Coronary artery (tissue), 2 donors: ENCODE results near the gene HOXA9.
A peak's percentile ranks its signal among the peaks of the same experiment; 100 is the strongest.

Experiments
- DNase-seq: peaks from one replicate; pipeline ENCODE4 v3.0.0-alpha.2; 2017; ENCODE audit warnings: low spot score
- H3K27ac ChIP-seq, 2 donors: fragments of 200-600 bp; sonication (generic); one replicate each; pipeline ENCODE4 v1.5.1; 2016 to 2019
- H3K4me3 ChIP-seq: fragments of 200-600 bp; sonication (generic); 2 replicates; pipeline ENCODE4 v1.5.1; 2016; ENCODE audit warnings: mild to moderate bottlenecking, moderate library complexity
- CTCF ChIP-seq: fragments of 200-600 bp; sonication (generic); IDR thresholded peaks from one replicate; pipeline ENCODE4 v1.5.1; 2019; ENCODE audit warnings: antibody characterized with exemption

Gene HOXA9

GRCh38 chr7:27189997-27190748 is 24.8 kb upstream of the HOXA9 start:
- Histone ChIP-seq H3K27ac (no peak overlapping the region), H3K4me3 (no peak overlapping the region)
- no peak for TF ChIP-seq CTCF
- peak; percentile 57 for DNase-seq

- H3K27ac ChIP-seq: no peak overlapping the region
- H3K4me3 ChIP-seq: peak overlapping the region; percentile 48
- TF ChIP-seq CTCF: no peak
Measured at GRCh38 chr7:27189295-27189996, 24.1 kb upstream of the HOXA9 start.

GRCh38 chr7:27188386-27189294 is 23.3 kb upstream of the HOXA9 start:
- DNase-seq: peak; percentile 65
- H3K27ac ChIP-seq: no peak overlapping the region
- H3K4me3 ChIP-seq: peak overlapping the region; percentile 48
- TF ChIP-seq CTCF: no peak

More at GRCh38 chr7:27189295-27189996, 24.1 kb upstream of the HOXA9 start:
- DNase-seq: peak; percentile 67

- peak; percentile 64 for DNase-seq
- Histone ChIP-seq H3K4me3 (peak overlapping the region; percentile 48), H3K27ac (no peak overlapping the region)
- TF ChIP-seq CTCF: no peak
Measured at GRCh38 chr7:27187475-27188385, 22.4 kb upstream of the HOXA9 start.

- no peak for TF ChIP-seq CTCF
- H3K4me3 ChIP-seq: no peak overlapping the region
- no peak overlapping the region for H3K27ac ChIP-seq
- DNase-seq: peak; percentile 7
Measured at GRCh38 chr7:27186668-27187474, 21.5 kb upstream of the HOXA9 start.
